Upper lobe of right lung (tissue), 1 donor: ENCODE results near the gene C1QTNF9B. TPM values are rescaled to one million over a fixed set of nuclear protein-coding genes. Genes with fewer than 3 reads are reported as not detected.

Experiments
- ATAC-seq: fragments of 200-7000 bp; cut with Tn5 transposase; one replicate; pipeline ENCODE4 v1.9.1; 2020; ENCODE audit warnings: mild to moderate bottlenecking, moderate library complexity
- DNase-seq: peaks from one replicate; pipeline ENCODE4 v3.0.0-alpha.2; 2020
- H3K27ac ChIP-seq: fragments of 200-600 bp; one replicate; pipeline ENCODE4 v1.8.0; 2022
- H3K27me3 ChIP-seq: fragments of 200-600 bp; one replicate; pipeline ENCODE4 v1.8.0; 2022; ENCODE audit warnings: mild to moderate bottlenecking
- H3K36me3 ChIP-seq: fragments of 200-600 bp; one replicate; pipeline ENCODE4 v1.8.0; 2022
- H3K4me1 ChIP-seq: fragments of 200-600 bp; one replicate; pipeline ENCODE4 v1.8.0; 2022
- H3K4me3 ChIP-seq: fragments of 200-600 bp; one replicate; pipeline ENCODE4 v1.8.0; 2022; ENCODE audit warnings: mild to moderate bottlenecking
- H3K9me3 ChIP-seq: fragments of 200-600 bp; one replicate; pipeline ENCODE4 v1.8.0; 2022
- intact Hi-C: fragments of 100-400 bp; cut with DNase I; formaldehyde crosslinking; loops from one replicate; pipeline ENCODE4 v1.11.0; 2022
- total RNA-seq: library from RNA; stranded (reverse); fragmentation: NEBNext Ultra II Directional; extraction: Animal tissue kit (Norgen Biotek cat#: 25700); gene quantifications from one replicate; pipeline ENCODE4 v1.2.1, GENCODE V29; 2021
- TF ChIP-seq, protein P1 (sequence below): fragments of 200-600 bp; IDR thresholded peaks from one replicate; pipeline ENCODE4 v1.8.0; 2022; ENCODE audit warnings: antibody characterized with exemption
- donor health status: DM: no; HTN: yes; CAD: no; lungs with severe emphysema.

C1QTNF9B gene
- total RNA-seq, 1 donor from 2014 or later, result not detected

GRCh38 chr13:23850134-23850533 lies 47.2 kb downstream of the C1QTNF9B start:
- Histone ChIP-seq H3K27me3 (no peaks in the 10 kb centered on the region), H3K36me3 (no peaks in the 10 kb centered on the region), H3K4me3 (no peak overlapping the region), H3K4me1 (no peaks in the 10 kb centered on the region), H3K27ac (no peak overlapping the region), H3K9me3 (no peaks in the 10 kb centered on the region)
- intact Hi-C loops, result no loop called here
- TF ChIP-seq, protein P1, sequence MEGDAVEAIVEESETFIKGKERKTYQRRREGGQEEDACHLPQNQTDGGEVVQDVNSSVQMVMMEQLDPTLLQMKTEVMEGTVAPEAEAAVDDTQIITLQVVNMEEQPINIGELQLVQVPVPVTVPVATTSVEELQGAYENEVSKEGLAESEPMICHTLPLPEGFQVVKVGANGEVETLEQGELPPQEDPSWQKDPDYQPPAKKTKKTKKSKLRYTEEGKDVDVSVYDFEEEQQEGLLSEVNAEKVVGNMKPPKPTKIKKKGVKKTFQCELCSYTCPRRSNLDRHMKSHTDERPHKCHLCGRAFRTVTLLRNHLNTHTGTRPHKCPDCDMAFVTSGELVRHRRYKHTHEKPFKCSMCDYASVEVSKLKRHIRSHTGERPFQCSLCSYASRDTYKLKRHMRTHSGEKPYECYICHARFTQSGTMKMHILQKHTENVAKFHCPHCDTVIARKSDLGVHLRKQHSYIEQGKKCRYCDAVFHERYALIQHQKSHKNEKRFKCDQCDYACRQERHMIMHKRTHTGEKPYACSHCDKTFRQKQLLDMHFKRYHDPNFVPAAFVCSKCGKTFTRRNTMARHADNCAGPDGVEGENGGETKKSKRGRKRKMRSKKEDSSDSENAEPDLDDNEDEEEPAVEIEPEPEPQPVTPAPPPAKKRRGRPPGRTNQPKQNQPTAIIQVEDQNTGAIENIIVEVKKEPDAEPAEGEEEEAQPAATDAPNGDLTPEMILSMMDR, result no peak
- DNase-seq (no peak), ATAC-seq (no peak)

GRCh38 chr13:23849670-23850069 lies 47.6 kb downstream of the C1QTNF9B start:
- Histone ChIP-seq H3K9me3 (no peaks in the 10 kb centered on the region), H3K4me1 (no peaks in the 10 kb centered on the region), H3K27ac (no peak overlapping the region), H3K4me3 (no peak overlapping the region), H3K27me3 (no peaks in the 10 kb centered on the region), H3K36me3 (no peaks in the 10 kb centered on the region)
- ATAC-seq (no peak), DNase-seq (no peak)
- intact Hi-C loops, result no loop called here
- TF ChIP-seq, protein P1, result no peak

DNA sequence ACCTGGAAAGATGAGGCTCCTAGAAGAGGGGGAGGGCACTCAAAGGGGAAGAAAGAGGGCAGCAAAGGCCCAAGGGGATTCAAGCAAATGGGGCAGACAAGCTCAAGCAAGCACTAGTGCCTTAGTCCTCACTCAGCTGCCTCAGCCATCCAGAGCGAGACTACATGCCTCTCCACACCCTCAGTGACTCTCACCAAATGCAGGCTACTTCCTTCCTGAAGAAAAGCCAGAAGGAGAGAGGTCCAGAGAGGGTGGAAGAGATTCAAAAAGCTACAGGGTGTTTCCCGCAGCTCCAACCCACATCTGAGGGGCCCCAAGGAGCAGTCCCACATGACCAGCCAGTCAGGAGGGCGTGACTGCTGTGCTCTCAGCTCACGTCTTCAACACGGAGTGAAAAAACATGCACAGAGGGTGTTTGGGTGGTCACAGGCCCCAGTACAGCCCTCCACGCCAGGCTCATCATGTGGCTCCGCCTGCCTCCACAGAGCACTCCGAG lies 48.6 kb downstream of the C1QTNF9B start:
- Histone ChIP-seq H3K4me1 (no peaks in the 10 kb centered on the region), H3K27me3 (no peaks in the 10 kb centered on the region), H3K9me3 (no peaks in the 10 kb centered on the region), H3K4me3 (no peak overlapping the region), H3K27ac (no peak overlapping the region), H3K36me3 (no peaks in the 10 kb centered on the region)
- TF ChIP-seq, protein P1, result no peak
- intact Hi-C loops, result no loop called here
- ATAC-seq (no peak), DNase-seq (no peak)

DNA sequence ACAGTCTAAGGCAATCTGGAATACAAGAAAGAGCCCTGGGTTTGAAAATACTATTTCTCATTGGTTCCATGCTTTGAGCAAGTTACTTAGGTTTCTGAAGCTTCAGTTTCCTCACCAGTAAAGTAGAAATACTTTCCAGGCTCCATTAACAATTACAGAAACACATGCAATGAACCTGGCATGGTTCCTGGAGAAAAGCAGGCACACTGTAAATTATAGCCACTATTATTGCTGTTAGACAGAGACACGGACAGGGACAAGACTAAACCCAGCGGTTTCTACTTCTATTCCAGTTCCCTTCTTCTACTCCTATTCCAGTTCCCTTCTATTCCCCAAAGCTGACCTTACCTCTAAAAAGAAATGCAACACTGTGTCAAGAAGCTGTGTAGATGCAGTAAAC lies 49.3 kb downstream of the C1QTNF9B start:
- no peaks in the 10 kb centered on the region for H3K4me1 ChIP-seq
- H3K36me3 ChIP-seq, result no peaks in the 10 kb centered on the region
- H3K27me3 ChIP-seq, result no peaks in the 10 kb centered on the region
- H3K9me3 ChIP-seq, result no peaks in the 10 kb centered on the region
- DNase-seq (no peak), ATAC-seq (no peak)
- TF ChIP-seq, protein P1, result no peak
- H3K27ac ChIP-seq, result no peak overlapping the region
- H3K4me3 ChIP-seq, result no peak overlapping the region
- intact Hi-C loops, result no loop called here

- DNase-seq (no peak), ATAC-seq (no peak)
- no peak overlapping the region for H3K27ac ChIP-seq
- TF ChIP-seq, protein P1, result no peak
- H3K27me3 ChIP-seq, result no peaks in the 10 kb centered on the region
- no peaks in the 10 kb centered on the region for H3K9me3 ChIP-seq
- H3K4me3 ChIP-seq, result no peak overlapping the region
- no peaks in the 10 kb centered on the region for H3K4me1 ChIP-seq
- no peaks in the 10 kb centered on the region for H3K36me3 ChIP-seq
- intact Hi-C loops, result no loop called here
These were observed 49.8 kb downstream of the C1QTNF9B start for GRCh38 chr13:23847497-23847896.
